Measurements from ENCODE around the gene PEX16. TPM values are rescaled to one million over a fixed set of nuclear protein-coding genes. Genes with fewer than 3 reads are reported as not detected.
A peak's percentile ranks its signal among the peaks of the same experiment; 100 is the strongest.

The PEX16 gene
- total RNA-seq, 1 experiment from 2014 or later: 33.2 TPM

- peak overlapping the region; percentile 84; the same call in 1 of the 2 replicates for H3K9ac ChIP-seq (ENCODE audit: low read length)
- no peaks in the 10 kb centered on the region for H3K27me3 ChIP-seq (ENCODE audit: insufficient read depth, low read length)
- RAD21 ChIA-PET (ENCODE audit: low non-redundant PET in 1 of 2, low total read pairs in 2 of 2, uncharacterized antibody in 2 of 2, unreplicated experiment in 2 of 2): interaction anchor here in 1 of 2 experiments (0.7 kb wide), 1 partner anchor 169 kb away, joined by 4 read pairs; no protein-coding TSS in a partner anchor
- H3K4me1 ChIP-seq (ENCODE audit: control insufficient read depth in 1 of 2, insufficient read depth in 2 of 2, low read length in 2 of 2): peaks cover 12 to 17% of the 10 kb centered on the region in 2 experiments
- no peak overlapping the region for H2AFZ ChIP-seq (ENCODE audit: low read depth, low read length, poor library complexity, severe bottlenecking)
- CTCF ChIA-PET: no interaction called here
- H3K9me2 ChIP-seq (ENCODE audit: insufficient read depth): no peaks in the 10 kb centered on the region
- H3K4me3 ChIP-seq (replicated peaks in 1 of 2; ENCODE audit: low read depth in 1 of 2, low read length in 2 of 2): peak overlapping the region in 1 of 2 experiments; percentile 91; a peak in 3 of 4 replicates
- no peak overlapping the region; the same call in 1 of the 2 replicates for H3K27ac ChIP-seq (ENCODE audit: low read depth, low read length)
- H3K79me2 ChIP-seq (ENCODE audit: insufficient read depth, low read length): peaks cover 14% of the 10 kb centered on the region
- H3K36me3 ChIP-seq (ENCODE audit: control insufficient read depth in 1 of 2, insufficient read depth in 2 of 2, low read length in 2 of 2): peaks cover 0 to 32% of the 10 kb centered on the region in 2 experiments
- POLR2A ChIA-PET: interaction anchor here (0.7 kb wide), 1 partner anchor 30 kb away, joined by 4 read pairs; no protein-coding TSS in a partner anchor
- ATAC-seq: no peak
- intact Hi-C loops (cut with micrococcal nuclease): no loop called here
- H3K4me2 ChIP-seq (ENCODE audit: low read length): peak overlapping the region; percentile 95
- no peak for DNase-seq (ENCODE audit: low read depth, low spot score)
- TF ChIP-seq ZFX (IDR thresholded peaks at IDR 0.05): no peak
- TF ChIP-seq EZH2 (IDR thresholded peaks at IDR 0.05): no peak
- BruUV-seq (replicated peaks): TSS peak; percentile 46
- no peaks in the 10 kb centered on the region for H4K20me1 ChIP-seq (ENCODE audit: insufficient read depth)
- H3K9me3 ChIP-seq (ENCODE audit: control insufficient read depth in 1 of 2, insufficient read depth in 1 of 2, low read depth in 1 of 2, low read length in 2 of 2): no peaks in the 10 kb centered on the region
Observed at GRCh38 chr11:45924036-45924915, 6.6 kb upstream of the PEX16 start.

DNA sequence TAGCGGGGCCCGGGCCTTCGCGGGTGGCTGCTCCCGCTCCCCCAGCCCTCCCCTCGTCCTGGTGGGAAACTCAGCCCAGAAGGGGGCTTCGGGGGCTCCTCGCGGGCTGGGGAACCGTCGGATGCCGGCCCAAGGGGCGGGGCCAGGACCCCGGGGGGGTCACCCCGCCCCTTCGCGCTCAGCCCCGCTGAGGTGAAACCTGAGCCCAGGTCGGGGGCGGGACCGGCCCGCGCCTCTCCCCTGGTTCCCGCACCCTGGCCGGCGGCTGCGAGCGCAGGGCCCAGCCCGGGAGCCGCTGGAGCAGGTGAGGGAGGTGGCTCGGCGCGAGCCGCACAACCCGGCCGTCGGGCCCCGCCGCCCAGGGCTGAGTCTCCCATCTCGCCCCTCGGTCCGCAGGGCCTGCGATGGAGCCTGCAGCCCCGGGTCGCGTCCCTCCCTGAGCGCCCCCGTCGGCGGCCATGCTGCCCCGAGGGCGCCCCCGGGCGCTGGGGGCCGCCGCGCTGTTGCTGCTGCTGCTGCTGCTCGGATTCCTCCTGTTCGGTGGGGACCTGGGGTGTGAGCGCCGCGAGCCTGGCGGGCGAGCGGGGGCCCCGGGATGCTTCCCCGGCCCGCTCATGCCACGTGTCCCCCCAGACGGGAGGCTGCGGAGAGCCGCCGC lies 4.9 kb upstream of the PEX16 start, which contains the start of gene LARGE2:
Gene LARGE2, plus strand, starts transcription at position 232 of the 658 bp plus-strand sequence. Its CDS starts 227 bp downstream, at position 459.
- no peak for DNase-seq (ENCODE audit: low read depth, low spot score)
- Histone ChIP-seq H3K4me1 (ENCODE audit: control insufficient read depth in 1 of 2, insufficient read depth in 2 of 2, low read length in 2 of 2) (peaks cover 17 to 26% of the 10 kb centered on the region in 2 experiments), H3K27me3 (ENCODE audit: insufficient read depth, low read length) (no peaks in the 10 kb centered on the region), H3K4me3 (replicated peaks in 1 of 2; ENCODE audit: low read depth in 1 of 2, low read length in 2 of 2) (peak within 1 kb of the TSS; percentile 66 to 91), H4K20me1 (ENCODE audit: insufficient read depth) (no peaks in the 10 kb centered on the region), H3K9me3 (ENCODE audit: control insufficient read depth in 1 of 2, insufficient read depth in 1 of 2, low read depth in 1 of 2, low read length in 2 of 2) (no peaks in the 10 kb centered on the region), H3K9me2 (ENCODE audit: insufficient read depth) (no peaks in the 10 kb centered on the region), H3K27ac (ENCODE audit: low read depth, low read length) (peak within 1 kb of the TSS; percentile 88), H2AFZ (ENCODE audit: low read depth, low read length, poor library complexity, severe bottlenecking) (peak within 1 kb of the TSS; percentile 41), H3K9ac (ENCODE audit: low read length) (peak within 1 kb of the TSS; percentile 84), H3K36me3 (ENCODE audit: control insufficient read depth in 1 of 2, insufficient read depth in 2 of 2, low read length in 2 of 2) (peaks cover 0 to 23% of the 10 kb centered on the region in 2 experiments), H3K4me2 (ENCODE audit: low read length) (peak within 1 kb of the TSS; percentile 95), H3K79me2 (ENCODE audit: insufficient read depth, low read length) (peaks cover 15% of the 10 kb centered on the region)
- POLR2A ChIA-PET: no interaction called here
- BruUV-seq (replicated peaks): no TSS peak
- ATAC-seq: peak; percentile 66
- RAD21 ChIA-PET (ENCODE audit: low non-redundant PET in 1 of 2, low total read pairs in 2 of 2, uncharacterized antibody in 2 of 2, unreplicated experiment in 2 of 2): interaction anchor here in 1 of 2 experiments (0.6 kb wide), 1 partner anchor 43 kb away, joined by 3 read pairs; no protein-coding TSS in a partner anchor
- intact Hi-C loops (cut with micrococcal nuclease): no loop called here
- CTCF ChIA-PET: no interaction called here
- TF ChIP-seq RAD21 (IDR thresholded peaks at IDR 0.05; ENCODE audit: low read depth) (no peak), EZH2phosphoT487 (IDR thresholded peaks at IDR 0.05; ENCODE audit: borderline replicate concordance) (no peak), ZNF274 (IDR thresholded peaks at IDR 0.05; ENCODE audit: low read depth, low read length) (no peak), FOSL1 (IDR thresholded peaks at IDR 0.05; ENCODE audit: low read depth) (no peak), SRF (IDR thresholded peaks at IDR 0.05; ENCODE audit: low read depth) (no peak), YY1 (IDR thresholded peaks at IDR 0.05; ENCODE audit: extremely low read depth, insufficient replicate concordance, low read depth, low read length) (no peak), EZH2 (IDR thresholded peaks at IDR 0.05) (no peak), ZBTB33 (IDR thresholded peaks at IDR 0.05; ENCODE audit: extremely low read depth, insufficient replicate concordance, low read length) (no peak), CEBPB (IDR thresholded peaks at IDR 0.05; ENCODE audit: low read depth) (no peak), POLR2AphosphoS5 (IDR thresholded peaks at IDR 0.05; ENCODE audit: low read depth, low read length) (peak; percentile 72; the same call in 1 of the 2 replicates), ELF1 (IDR thresholded peaks at IDR 0.05; ENCODE audit: borderline replicate concordance, low read depth) (no peak), ZFX (IDR thresholded peaks at IDR 0.05) (peak; percentile 82; the same call in 1 of the 2 replicates)
- TF ChIP-seq, protein P1, sequence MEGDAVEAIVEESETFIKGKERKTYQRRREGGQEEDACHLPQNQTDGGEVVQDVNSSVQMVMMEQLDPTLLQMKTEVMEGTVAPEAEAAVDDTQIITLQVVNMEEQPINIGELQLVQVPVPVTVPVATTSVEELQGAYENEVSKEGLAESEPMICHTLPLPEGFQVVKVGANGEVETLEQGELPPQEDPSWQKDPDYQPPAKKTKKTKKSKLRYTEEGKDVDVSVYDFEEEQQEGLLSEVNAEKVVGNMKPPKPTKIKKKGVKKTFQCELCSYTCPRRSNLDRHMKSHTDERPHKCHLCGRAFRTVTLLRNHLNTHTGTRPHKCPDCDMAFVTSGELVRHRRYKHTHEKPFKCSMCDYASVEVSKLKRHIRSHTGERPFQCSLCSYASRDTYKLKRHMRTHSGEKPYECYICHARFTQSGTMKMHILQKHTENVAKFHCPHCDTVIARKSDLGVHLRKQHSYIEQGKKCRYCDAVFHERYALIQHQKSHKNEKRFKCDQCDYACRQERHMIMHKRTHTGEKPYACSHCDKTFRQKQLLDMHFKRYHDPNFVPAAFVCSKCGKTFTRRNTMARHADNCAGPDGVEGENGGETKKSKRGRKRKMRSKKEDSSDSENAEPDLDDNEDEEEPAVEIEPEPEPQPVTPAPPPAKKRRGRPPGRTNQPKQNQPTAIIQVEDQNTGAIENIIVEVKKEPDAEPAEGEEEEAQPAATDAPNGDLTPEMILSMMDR (IDR thresholded peaks at IDR 0.05 in 2 of 3, conservative IDR thresholded peaks at IDR 0.05 in 1 of 3; ENCODE audit: borderline replicate concordance in 1 of 3, insufficient read depth in 1 of 3, low read depth in 2 of 3, low read length in 2 of 3): no peak
